Activated CD4-positive, alpha-beta T cell treated with anti-CD3 and anti-CD28 coated beads, Interleukin-10, Interleukin-2, amounts not matched to agents 100 ng/mL and 50 ng/mL, durations not matched to agents 16 hours and 8 hours (primary cell): Measurements from ENCODE around the gene MLIP.
"Not testable (repeated sequence)": the region's sequence is repeated elsewhere in the genome, so short reads cannot be mapped to it uniquely, and the experiment has no call there.

ENCODE experiments used
- DNase-seq: peaks from one replicate; pipeline ENCODE4 v3.0.0-alpha.2; 2020

MLIP gene, protein sequence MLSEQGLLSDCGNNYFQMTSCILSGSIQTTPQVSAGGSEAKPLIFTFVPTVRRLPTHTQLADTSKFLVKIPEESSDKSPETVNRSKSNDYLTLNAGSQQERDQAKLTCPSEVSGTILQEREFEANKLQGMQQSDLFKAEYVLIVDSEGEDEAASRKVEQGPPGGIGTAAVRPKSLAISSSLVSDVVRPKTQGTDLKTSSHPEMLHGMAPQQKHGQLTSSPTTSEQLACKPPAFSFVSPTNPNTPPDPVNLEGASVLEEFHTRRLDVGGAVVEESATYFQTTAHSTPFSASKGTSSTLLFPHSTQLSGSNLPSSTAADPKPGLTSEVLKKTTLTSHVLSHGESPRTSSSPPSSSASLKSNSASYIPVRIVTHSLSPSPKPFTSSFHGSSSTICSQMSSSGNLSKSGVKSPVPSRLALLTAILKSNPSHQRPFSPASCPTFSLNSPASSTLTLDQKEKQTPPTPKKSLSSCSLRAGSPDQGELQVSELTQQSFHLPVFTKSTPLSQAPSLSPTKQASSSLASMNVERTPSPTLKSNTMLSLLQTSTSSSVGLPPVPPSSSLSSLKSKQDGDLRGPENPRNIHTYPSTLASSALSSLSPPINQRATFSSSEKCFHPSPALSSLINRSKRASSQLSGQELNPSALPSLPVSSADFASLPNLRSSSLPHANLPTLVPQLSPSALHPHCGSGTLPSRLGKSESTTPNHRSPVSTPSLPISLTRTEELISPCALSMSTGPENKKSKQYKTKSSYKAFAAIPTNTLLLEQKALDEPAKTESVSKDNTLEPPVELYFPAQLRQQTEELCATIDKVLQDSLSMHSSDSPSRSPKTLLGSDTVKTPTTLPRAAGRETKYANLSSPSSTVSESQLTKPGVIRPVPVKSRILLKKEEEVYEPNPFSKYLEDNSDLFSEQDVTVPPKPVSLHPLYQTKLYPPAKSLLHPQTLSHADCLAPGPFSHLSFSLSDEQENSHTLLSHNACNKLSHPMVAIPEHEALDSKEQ

DNA sequence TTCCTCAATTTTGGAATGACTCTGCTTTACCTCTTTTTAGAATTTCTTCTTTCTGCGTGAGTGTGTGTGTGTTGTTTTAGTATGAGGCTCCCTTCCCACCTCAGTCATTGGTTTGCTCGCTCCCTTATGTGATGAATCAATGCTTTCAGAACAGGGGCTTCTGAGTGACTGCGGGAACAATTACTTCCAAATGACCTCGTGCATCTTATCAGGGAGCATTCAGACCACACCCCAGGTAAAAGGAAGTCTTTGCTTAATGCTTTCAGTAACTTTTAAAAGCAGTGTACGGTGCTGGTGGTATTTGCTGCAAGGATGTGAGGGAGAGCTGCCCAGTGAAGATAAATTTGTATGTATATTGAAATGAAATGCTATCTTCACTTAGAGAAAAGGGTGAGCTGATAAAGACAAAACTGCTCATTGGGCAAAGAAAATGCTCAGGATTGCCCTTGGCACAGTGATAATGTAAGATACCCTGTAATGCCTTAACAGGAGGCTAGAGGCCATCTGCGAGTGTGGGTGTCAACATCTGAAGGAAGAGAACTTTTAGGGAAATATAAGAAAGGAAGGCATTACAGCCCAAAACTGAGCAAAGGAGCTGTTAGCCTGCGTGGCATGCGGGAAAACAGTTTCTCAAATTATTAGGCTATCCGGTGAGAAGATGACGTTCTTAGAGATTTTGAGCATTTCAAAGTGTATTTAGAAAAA is at the start of gene MLIP:
Gene MLIP (plus strand): TSS at position 103 of the 705 bp plus-strand sequence. CDS start 37 bp downstream, at position 140.
- no peak for DNase-seq

DNA sequence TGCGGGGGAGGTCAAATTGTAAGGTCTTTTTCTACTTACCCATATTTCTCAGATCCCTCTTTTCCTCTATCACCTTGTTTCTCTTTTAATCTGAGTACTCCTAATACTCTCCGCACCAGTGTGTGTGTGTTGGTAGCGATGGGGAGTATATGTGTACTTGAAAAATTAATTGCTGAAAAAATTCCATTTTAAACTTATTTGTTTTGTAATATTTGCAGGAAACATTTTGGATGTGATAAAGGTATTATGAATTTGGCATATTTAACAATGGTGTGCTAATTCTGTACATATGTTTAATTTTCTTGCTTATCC is 48.1 kb upstream of the MLIP start:
- no peak for DNase-seq

DNA sequence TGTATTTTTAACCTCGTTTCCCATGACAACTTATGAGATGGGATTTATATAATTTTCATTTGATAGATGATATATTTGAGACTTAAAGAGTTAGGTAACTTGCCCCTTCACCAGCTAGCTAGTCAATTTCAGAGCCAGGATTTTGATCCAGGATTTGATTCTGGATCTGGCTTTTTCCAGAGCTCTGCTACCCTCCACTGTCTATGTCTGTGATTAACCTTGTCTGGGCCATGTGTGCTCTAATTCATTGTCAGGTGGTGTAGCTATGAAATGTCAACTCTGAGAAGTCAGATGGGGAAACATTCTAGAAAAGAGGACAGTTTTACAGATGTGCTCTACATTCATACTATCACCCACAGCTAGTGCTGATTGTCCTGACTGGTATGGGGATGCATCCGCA is 42.5 kb upstream of the MLIP start:
- DNase-seq, result no peak

DNA sequence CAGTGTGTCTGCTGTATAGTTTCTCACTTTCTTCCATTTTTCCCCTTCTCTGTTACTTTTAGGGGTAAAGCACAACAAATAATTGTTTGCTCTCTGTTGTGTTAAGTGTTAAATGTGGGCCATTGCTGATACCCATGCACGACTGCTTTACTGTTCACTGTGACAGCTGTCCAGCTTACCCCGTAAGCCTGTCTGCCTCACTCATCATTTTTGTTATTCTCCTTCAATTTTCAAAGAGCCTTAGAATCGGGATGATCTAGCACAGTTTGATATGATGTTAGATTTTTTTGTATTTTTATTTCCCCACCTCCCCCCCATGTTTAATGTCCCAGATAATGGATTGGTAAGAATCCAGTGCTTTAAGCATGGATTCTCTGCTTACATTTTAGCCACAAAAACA is 41.2 kb upstream of the MLIP start:
- no peak for DNase-seq

DNA sequence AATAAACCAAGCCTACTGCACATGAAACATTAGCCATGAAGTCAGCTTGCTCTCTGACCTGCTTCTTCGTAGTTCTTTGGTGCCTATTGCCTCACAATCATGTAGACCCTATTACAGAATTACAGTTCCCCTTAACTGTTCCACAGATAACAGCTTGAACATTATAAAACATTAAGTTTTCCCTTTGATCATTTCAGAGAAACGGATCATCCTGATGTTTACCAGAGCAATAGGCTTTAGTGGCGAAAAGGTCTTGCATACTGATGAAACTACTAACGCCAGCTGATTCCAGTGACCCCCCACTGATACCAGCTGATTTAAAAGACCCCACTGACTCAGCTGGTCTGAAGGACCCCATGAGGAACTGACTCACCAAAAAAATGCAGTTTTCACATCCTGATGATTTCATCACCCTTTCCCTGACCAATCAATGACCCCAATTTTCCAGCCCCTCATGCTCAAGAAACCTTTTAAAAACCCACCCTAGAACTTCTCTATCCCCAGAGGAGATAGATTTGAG is 39.4 kb upstream of the MLIP start:
- DNase-seq, result no peak

DNA sequence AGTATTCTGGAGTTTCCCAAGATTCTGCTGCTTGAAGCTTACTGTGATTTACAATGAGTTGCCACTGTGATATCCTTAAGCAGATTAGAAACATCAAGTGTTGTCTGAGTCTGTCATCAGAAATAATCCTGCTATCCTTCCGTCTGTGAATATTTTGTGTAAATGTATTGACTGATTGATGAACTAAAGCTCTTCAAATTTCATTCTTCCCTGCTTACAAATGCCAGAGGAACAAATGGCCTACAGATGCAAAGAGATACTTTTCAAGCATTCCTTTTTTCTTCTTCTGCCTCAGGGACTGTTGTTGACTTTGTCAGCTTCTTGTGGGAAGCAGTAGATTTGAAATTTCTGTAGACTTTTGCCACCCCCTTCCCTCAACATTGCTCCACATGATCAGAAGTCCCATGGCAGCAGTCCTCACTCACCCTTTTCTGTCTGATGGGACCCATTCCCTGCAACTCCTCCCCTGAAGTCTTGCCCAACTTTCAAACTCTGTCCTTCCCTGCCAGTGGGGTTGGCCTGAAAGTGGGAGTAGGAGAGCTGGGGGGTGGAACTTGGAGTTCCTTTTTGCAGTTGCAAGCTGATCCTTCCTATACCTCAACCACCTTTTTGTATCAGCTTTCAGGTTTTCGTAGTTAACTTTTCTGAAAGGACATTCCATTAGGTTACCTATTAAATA is 38.5 kb upstream of the MLIP start:
- no peak for DNase-seq

DNA sequence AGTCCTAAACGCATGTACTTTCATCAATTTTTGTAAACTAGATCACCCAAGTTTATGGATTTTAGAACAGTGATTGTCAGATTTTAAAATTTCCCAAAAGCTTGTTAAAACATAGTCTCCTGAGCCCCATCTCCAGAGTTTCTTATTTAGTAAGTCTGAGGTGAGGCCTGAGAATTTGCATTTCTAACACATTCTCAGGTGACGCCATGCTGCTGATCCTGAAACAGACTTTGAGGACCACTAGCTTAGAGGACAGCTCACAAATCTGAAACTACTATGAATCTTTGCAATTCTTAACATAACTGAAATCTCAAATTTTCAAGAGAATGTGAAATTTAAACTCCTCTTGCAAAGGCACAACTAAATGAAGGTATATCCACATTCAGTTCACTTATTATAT is 37.8 kb upstream of the MLIP start:
- no peak for DNase-seq

DNA sequence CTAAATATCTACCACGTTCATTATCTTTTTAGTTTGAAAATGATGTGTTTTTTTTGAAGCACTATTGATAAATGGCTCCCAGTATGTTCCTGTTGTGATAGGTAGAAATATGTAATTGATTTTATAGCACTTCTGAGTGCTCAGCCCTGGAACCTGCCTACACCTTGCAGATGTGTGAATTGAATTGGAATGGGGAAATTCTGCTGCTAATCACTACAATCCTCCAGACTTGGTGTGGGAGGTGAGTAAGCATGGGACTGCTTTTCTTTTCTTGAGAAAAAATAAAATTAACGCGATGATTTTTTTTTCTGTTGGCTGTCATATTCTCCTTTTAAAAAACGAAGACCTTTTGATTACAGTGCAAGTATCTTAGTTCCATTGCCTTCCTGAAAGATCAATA is 37.1 kb upstream of the MLIP start:
- no peak for DNase-seq

DNA sequence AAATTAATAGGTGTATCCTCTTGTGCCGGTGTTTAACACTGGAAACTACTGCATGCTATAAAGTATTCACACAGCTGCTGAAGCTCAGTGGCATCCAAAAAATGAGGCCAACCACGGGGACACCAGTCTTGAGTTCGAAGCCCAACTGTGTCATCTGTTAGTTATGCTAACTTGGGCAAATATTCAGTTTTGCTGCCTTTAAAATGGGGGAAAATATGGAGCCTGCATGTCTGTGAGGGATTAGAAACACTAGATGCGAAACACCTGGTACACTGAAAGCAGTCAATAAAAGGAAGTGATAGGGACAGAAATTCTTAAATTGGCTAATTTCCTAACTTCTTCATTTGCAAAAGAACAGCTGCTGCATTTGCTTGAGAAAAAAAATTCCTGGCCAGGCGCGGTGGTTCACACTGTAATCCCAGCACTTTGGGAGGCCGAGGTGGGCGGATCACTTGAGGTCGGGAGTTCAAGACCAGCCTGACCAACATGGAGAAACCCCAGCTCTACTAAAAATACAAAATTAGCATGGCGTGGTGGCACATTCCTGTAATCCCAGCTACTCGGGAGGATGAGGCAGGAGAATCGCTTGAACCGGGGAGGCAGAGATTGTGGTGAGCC is 36.6 kb upstream of the MLIP start:
- no peak for DNase-seq

DNA sequence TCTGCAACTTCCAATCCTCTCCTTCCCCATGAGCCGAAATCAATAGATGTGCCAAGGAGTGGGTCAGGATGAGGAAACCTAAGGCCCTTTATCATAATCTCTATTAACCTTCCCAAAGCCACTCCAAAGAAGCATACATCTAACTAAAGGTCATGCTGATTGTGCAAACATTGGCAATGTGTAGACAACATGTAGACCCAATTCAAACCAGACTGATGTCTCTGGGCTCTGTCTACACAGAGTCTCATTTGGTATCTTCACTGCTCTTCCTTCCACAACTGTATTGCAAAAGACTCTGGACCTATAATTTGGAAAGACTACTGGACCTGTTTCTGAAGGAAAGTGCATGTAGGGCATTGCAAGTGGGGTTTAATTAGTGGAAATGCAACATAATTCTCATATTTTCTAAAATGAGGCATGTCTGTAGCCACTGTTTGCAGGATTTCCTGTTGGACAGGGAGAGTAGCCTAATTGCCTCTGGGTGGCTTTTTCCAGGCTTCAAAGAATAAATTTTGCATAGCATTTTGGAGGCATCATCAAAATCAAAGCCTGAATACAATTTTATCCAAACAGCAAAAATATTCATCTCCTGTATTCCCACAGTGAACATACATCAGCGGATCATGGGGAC is 35.0 kb upstream of the MLIP start:
- no peak for DNase-seq

DNA sequence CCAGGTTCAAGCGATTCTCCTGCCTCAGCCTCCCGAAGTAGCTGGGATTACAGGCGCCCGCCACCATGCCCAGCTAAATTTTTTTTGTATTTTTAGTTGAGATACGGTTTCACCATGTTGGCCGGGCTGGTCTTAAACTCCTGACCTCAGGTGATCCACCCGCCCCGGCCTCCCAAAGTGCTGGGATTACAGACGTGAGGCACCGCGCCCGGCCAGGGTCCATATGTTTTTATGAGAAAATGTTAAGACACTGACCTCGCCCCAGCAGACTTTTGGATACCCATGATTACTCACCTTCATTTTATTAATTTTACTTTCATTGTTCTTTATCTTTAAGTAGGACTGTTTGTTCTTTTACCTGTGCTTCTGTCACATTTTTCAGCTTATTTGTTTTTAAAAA is 29.7 kb upstream of the MLIP start:
- not testable (repeated sequence) for DNase-seq

DNA sequence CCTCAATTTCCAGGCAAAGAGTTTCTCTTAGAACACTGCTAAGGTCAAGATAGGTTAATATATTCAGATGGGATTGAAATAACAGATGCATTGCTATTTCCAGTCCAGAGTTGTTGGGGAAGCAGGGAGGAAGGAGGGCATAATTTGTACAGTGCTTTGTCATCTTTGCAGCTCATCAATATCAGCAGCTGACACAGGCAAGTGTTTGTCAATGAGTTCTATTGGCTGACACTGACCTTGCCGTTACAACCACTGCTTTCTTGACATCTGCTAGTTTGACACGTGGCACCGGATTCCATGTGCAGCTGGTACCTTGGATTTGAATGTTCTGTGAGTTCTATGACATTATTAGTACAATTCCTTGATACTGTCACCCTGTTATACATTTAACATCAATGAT is 28.0 kb upstream of the MLIP start:
- no peak for DNase-seq

DNA sequence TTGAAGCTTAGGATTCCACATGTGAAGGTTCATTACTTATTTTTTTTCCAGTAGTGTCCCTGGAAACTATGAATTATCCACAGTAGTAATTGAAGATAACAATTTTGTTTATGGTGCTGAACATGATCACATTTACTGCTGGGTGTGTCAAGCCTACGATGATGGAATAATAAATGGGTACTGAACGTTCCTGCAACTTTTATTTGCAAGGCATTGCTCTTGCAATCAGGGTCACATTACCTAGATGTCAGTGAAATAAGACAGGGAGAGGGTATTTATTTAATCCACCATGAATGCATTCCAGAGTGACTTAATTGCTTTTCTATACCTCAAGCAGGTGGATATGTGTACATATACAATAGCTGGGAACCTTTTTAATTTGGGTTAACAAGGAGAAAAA is 27.0 kb upstream of the MLIP start:
- DNase-seq, result no peak

DNA sequence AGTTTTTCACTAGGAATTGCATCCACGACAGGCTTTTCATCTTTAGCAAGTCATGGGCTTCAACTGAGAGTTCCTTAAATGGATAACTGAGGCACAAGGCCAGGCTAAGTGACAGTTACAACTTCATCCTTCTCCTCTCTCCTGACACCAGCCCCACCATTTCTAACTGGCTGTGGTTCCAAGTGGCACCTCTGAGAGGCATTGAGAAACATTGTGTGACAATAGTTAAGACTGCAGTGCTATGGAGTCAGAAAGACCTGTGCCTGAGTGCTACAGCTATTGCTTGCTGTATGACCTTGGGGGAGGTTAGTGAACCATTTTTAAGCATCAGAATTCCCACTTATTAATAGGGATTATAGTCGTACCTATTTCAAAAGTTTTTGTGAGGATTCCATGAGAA is 26.2 kb upstream of the MLIP start:
- DNase-seq, result no peak

DNA sequence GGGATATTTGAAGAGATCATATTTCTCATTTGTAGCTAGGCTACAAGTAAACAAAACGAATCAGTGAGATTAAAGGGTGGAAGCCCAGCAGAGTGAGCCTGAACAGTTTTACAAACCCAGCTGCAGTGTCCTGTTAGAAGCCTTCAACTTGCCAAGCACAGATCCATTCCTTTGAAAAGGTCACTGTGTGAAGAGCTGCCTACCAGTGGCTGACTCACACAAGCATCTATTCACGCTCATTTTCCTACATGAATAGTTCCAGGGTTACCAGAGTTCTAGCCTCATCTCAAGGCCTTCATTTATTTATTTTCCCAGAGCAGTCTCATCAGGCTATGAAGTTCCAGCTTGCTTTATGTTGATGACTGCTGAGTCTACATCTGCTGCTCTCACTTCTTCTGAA is 25.7 kb upstream of the MLIP start:
- DNase-seq, result no peak

DNA sequence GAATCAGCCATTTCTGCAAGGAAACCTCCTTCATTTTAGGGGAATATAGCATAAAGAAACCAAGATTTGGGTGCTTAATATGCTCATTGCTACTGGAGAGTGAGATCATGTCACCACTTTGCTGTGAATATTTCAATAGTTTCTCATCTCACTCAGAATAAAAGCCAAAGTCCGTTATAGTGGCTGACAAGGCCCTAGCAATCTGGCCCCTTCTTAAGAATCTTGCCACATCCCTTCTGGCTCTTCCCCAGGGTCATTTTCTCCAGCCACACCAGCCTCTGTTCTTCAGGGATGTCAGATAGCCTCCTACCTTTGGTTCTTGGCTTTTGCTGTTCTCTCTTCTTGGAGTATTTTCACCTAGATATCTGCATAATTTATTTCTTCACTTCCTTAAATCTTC is 24.8 kb upstream of the MLIP start:
- no peak for DNase-seq

DNA sequence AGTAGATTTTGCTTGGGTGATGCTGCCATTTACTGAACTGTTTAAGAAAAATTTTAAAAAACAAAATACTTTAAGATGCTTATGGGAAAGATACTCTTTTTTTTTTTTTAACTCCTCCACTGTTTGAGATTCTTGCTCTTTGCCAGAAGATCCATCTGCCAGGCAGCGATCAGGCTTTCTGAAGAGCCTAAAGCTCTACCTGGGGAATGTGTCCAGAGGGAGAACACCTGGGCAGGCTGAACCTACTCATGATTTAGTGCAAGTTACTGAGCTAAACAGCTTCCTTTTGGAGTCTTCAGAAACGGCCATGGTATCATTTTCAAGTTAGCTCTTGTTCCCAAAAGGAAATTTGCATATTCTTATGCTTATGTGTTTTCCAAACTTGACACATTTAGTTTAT is 23.5 kb upstream of the MLIP start:
- DNase-seq, result no peak

DNA sequence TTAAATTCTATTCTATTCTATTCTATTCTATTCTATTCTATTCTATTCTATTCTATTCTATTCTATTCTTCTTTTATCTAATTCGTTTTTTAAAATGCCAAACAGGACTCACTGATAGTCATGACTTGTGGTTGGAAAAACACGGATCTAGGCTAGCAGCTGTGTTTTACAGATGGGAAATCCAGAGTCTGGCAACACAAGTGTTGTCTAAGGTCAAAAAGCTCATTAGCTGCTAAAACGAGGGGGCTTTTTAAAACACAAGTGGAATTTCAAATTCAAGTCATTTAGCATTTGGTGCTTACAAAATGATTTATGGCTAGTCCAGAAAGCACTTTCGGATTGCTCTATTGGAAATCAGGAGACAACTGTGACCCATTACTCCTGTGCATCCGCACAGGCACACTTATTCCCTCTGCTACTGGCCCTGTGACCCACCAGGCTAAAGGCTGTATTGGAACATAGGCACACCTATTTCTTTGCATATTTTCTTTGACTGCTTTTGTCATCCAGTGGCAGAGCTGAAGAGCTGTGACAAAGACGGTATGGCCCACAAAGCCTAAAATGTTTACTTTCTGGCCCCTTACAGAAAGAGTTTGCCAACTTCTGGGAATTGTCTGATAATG is 17.8 kb upstream of the MLIP start:
- DNase-seq, result no peak

DNA sequence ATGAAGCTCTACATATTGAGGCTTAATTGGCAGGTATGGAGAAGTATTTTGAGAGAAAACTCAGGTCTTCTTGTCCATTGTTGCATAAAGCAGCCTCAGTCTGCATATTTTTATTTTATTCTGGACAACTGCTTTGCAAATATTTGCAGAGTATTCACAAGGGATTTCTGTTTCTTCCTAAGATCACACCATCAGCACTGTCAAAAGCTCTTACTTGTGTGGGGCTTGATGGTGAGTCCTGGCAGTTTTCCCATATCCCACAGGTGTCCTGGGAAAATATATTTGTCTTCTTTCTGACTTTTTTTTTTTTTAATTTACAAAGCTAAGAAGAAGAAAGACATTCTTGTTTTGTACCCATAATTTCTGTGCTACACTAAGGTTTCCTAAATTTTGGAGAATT is 16.9 kb upstream of the MLIP start:
- no peak for DNase-seq

DNA sequence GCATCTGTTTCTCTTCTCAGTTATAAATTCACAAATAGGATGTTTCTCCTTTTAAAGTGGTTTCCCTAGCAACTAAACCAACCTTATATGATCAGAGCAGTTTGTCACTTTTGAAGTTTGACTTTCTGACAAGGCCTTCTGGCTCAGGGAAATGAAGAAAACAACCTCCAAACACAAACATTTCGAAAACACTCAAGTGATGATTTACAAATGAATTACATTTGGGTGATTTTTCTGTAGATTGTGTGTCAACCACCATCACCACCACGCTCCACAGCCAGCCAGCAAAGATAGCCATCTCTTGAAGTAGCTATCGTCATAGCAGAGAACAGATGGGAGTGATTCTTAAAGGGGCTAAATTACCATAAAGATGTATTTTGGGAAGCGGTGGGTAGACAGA is 16.5 kb upstream of the MLIP start:
- DNase-seq, result no peak

DNA sequence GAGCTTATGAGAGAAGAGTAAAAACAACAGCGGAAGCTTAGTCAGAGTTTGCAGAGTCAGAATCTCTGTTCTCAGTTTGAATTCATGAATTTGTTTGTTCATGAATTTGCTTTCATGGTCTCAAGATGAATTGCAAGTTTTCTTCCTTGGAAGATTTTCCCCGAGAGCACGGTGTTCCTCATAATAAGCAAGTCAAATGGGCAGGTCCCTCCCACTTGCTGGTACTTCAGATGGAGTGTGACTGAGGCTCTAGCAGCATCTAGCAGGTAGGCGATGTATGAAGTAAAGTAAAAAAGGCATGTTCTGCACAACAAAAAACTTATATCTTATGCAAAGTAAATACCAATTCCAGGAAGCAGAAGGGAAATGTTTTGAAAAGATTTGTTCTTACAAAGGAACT is 15.5 kb upstream of the MLIP start:
- no peak for DNase-seq
